GM12873 (cell line): Measurements from ENCODE around the gene NAV1.

Source experiments
- CTCF ChIP-seq: IDR thresholded peaks from 2 replicates; pipeline ENCODE4 v1.5.1; 2012; ENCODE audit warnings: low read depth, mild to moderate bottlenecking, moderate library complexity, low read length, control low read depth; ENCODE audit not compliant: insufficient read depth; ENCODE audit errors: missing control alignments

Gene NAV1

GRCh38 chr1:201506557-201507359 lies 32.2 kb upstream of the NAV1 start, which contains the start of gene CSRP1:
Gene CSRP1, minus strand, starts transcription at chr1:201507123. Its CDS starts 10,820 bp downstream, at chr1:201496303.
- peak; percentile 15 for TF ChIP-seq CTCF

- no peak for TF ChIP-seq CTCF
Measured at GRCh38 chr1:201507360-201507675, 31.6 kb upstream of the NAV1 start.

GRCh38 chr1:201508809-201509208 lies 30.1 kb upstream of the NAV1 start:
- no peak for TF ChIP-seq CTCF

GRCh38 chr1:201509601-201510374 lies 29.1 kb upstream of the NAV1 start:
- no peak for TF ChIP-seq CTCF

- no peak for TF ChIP-seq CTCF
Measured at GRCh38 chr1:201510734-201511133, 28.2 kb upstream of the NAV1 start.

GRCh38 chr1:201511396-201511940 lies 27.5 kb upstream of the NAV1 start:
- TF ChIP-seq CTCF = no peak

- TF ChIP-seq CTCF = no peak
Measured at GRCh38 chr1:201511941-201512539, 26.9 kb upstream of the NAV1 start.
